Purkinje cell (primary cell): ENCODE measurements around the gene OR4D2. TPM values are rescaled to one million over a fixed set of nuclear protein-coding genes. Genes with fewer than 3 reads are reported as not detected.

Experiments
- polyA plus RNA-seq: library from polyadenylated mRNA; unstranded; fragments of >200 nt; fragmentation: Nextera tagmentation; gene quantifications from 2 replicates; pipeline ENCODE4 v1.2.1, GENCODE V29; 2014

OR4D2 gene
- polyA plus RNA-seq = not detected in 2 replicates

GRCh38 chr17:58166682-58167081, at the start of gene OR4D2:
OR4D2 (plus strand) TSS chr17:58166982; CDS start chr17:58169656, 2,674 bp downstream.

GRCh38 chr17:58147930-58148434, 18.8 kb upstream of the OR4D2 start, which contains the start of gene OR4D1:
OR4D1 (plus strand) TSS chr17:58148384; CDS start chr17:58155154, 6,770 bp downstream.

GRCh38 chr17:58192612-58193011, 25.8 kb downstream of the OR4D2 start, which contains the start of gene EPX:
EPX (plus strand) TSS chr17:58192726; CDS start chr17:58192847, 121 bp downstream.

GRCh38 chr17:58219007-58219788, 52.4 kb downstream of the OR4D2 start, which contains the start of gene MKS1:
MKS1 (minus strand) TSS chr17:58219255; CDS start chr17:58219230, 25 bp downstream.

Other genes with a start within 250 kb of the OR4D2 start
- 0.24 and 0.58 TPM in 2 replicates for gene CUEDC1, start 211.6 kb upstream of the OR4D2 start, polyA plus RNA-seq
- gene VEZF1, start 178.7 kb upstream of the OR4D2 start, polyA plus RNA-seq = 5.4 and 7.8 TPM in 2 replicates
- 25.0 and 27.9 TPM in 2 replicates for gene SRSF1, start 159.7 kb upstream of the OR4D2 start, polyA plus RNA-seq
- gene DYNLL2, start 83.6 kb upstream of the OR4D2 start, polyA plus RNA-seq = 8.5 and 10.0 TPM in 2 replicates
- gene OR4D1, start 18.6 kb upstream of the OR4D2 start, polyA plus RNA-seq = 0.48 TPM in 1 of 2 replicates, not detected in the other
- gene EPX, start 25.7 kb downstream of the OR4D2 start, polyA plus RNA-seq = not detected in 2 replicates
- 4.1 and 7.9 TPM in 2 replicates for gene MKS1, start 52.3 kb downstream of the OR4D2 start, polyA plus RNA-seq
- gene LPO, start 71.6 kb downstream of the OR4D2 start, polyA plus RNA-seq = not detected in 2 replicates
- gene MPO, start 114.0 kb downstream of the OR4D2 start, polyA plus RNA-seq = 0.52 and 2.9 TPM in 2 replicates
- gene TSPOAP1, start 161.8 kb downstream of the OR4D2 start, polyA plus RNA-seq = 6.9 and 13.2 TPM in 2 replicates
- 34.1 and 47.8 TPM in 2 replicates for gene SUPT4H1, start 185.2 kb downstream of the OR4D2 start, polyA plus RNA-seq